ENCODE data around the gene LRRC59.
"Not testable (repeated sequence)": the region's sequence is repeated elsewhere in the genome, so short reads cannot be mapped to it uniquely, and the experiment has no call there.

Gene LRRC59

DNA sequence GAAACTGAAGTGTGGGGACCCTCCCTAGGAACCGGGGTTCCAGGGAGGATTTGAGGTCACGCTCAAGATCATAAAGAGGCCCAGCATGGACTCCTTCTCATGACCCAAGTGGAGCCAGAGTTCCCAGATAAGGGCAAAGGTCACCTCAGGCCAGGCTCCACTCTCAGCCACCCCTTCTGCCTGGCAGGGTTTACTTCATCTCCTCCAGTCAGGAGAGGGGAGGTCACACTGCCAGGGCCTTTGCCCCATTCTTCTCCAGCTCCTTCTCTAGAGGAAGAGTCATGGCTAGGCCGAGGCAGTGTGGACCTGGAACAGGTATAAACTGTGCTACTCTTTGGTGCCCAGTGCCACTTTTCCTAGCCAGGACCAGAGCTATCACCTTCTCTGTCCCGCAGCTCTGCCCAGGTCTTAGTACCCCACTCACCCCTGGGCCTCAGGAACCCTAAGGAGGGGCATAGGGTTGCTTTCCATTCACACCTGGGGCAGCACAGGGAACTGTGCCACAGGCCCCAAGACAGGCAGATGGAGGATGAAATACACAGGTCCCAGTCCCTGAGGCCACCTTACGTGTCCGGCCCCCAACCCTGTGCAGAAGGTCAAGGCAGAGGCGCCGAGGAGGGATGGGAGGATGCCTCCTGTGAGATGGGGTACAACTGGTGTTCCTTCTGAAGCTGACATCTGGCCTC, 27.8 kb upstream of the LRRC59 start:
- DNase-seq (ENCODE audit: low read depth, low spot score): no peak

DNA sequence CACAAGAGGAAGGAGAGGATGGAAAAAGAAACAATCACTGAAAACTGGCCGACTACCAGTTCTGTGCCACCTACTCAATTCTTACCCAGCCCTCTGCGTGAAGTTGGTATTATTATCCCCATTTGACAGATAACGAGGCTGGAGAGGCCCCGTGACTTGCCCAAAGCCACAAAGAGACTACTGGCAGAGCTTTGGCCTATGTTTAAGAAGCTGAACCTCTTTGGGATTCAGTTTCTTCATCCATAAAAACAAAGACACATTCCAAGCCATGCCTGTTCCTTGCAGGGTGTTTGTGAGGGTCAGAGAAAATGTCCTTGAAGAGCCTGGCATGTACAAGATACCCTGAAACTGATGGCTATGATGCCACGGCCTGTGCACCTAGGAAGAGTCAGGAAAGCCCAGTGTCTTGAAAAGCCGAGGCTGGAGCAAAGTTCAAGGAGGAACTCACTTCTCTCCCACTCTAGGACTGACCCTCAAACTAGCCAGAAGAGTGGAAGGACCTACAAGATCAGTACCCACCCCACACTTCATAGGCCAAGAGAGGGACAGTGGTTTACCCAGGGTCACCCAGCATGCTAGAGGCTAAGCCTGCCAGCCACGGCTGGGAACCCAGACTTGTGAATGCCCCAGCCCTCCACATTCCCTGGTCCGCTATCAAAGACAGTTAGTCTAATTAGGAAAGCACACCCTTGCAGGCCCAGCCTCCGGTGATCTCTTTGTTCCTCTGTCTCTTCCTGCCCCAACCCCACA, 27.1 kb upstream of the LRRC59 start:
- no peak for DNase-seq (ENCODE audit: low read depth, low spot score)

DNA sequence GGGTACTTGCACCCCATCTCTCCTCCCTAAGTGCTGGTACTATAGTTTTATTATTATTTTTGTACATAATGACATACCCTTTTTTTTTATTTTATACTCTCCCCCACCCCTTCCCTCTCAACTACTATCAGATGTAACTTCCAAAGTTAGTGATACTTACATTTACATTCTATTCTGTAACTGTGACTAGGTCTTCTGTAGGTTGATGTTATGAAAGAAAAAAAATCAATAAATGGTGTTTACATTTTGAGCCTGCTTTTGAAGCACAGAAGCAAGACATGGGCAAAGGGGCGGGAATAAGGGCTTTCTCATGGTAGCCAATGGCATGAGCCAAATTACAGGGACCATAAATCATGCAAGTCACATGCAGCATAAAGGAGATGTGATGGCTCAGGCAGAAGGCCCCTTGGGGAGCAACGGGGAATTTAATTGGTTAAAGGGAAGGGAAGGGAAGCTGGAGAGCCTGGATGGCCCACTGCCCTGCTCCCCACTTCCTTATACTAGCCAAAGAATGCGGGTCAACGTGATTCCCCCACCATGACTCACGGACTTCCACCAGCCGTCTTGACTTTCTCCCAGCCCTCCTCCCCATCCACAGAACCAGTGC, 26.3 kb upstream of the LRRC59 start:
- no peak for DNase-seq (ENCODE audit: low read depth, low spot score)

DNA sequence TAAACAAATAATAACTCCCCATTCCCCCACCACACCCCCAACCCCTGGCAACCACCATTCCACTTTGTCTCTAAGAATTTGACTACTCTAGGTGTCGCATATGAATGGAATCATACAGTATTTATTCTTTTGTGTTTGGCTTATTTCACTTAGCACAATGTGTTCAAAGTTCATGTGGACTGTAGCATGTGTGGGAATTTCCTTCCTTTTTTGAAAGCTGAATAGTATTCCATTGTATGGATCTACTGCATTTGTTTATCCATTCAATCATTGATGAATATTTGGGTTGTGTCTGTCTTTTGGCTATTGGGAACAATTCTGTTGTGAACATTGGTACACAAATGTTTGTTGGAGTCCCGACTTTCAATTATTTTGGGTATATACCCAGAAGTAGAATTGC, 25.4 kb upstream of the LRRC59 start:
- DNase-seq (ENCODE audit: low read depth, low spot score): no peak

DNA sequence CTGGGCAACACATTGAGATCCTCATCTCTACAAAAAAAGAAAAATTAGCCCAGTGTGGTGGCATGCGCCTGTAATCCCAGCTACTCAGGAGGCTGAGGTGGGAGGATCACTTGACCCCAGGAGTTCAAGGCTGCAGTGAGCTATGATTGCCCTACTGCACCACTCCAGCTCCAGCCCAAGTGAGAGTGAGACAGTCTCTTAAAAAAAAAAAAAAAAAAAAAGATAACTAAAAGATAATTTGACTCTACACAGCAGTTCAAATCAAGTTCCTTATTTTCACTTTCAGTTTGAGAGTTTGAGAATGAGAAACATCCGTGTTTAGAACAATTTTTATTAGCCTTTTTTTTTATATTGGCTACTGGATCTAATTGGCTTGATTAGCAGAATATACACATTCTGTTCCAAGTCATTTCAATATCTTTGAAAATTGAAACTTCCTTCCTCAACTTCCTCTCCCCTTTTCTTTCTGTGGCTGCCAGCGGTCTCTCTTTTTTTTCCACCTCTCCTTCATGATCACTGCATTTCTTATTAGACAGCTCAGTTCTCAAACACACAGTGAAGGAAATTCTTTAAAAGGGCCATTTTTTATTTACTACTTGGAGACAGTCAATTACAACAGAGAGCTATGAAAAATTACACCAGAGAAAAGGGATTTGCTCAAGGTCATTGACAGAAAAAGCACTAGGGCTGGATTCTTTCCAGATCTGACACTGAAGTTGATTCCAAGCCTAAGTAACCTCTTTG, 24.2 kb upstream of the LRRC59 start:
- DNase-seq (ENCODE audit: low read depth, low spot score): no peak

DNA sequence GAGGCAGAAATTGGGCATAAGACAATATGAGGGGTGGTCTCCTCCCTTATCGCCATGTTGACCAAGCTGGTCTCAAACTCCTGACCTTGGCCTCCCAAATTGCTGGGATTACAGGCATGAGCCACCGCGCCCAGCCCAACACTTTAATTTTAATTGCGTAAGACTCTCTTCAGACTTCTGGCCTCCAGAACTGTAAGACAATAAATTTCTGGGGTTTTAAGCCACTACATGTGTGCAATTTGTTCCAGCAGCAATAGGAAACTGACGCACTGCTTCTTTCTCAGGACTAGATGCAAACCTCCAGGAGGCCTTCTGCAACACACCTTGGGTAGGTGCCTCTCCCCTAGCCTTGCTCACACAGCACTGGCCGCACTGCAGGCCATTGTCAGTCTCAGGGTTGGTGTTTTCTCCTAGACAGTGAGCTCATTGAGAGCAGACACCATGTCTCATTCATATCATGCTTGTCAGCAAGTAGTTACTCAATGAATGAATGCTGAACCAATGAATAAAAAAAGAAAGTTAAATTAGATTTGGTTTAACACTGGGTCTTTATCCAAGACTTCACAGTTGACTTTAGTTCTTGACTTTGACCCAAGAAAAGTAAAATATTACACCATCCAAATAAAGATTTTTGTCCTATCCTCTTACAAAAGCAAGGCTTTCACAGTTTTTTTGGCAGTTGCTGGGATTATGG, 23.2 kb upstream of the LRRC59 start:
- no peak for DNase-seq (ENCODE audit: low read depth, low spot score)

DNA sequence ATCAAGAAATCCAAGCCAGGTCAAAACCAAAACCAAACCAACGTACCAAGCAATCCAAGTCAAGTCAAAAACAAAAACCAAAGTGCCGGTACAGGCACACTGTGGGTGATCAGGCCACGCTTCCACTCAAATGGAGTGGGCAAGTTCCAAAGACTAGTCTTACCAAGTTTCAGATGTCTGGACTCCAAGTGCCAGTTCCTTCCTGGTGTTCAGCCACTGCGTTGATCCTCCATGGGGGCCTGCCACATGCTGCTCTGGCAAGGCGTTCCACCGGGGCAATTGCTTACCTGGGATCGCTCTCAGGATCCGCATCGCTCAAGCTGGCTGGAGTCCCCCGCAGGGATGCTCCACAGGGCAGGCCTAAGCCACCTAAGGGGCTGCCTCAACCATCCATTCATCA, 22.3 kb upstream of the LRRC59 start:
- DNase-seq (ENCODE audit: low read depth, low spot score): not testable (repeated sequence)

DNA sequence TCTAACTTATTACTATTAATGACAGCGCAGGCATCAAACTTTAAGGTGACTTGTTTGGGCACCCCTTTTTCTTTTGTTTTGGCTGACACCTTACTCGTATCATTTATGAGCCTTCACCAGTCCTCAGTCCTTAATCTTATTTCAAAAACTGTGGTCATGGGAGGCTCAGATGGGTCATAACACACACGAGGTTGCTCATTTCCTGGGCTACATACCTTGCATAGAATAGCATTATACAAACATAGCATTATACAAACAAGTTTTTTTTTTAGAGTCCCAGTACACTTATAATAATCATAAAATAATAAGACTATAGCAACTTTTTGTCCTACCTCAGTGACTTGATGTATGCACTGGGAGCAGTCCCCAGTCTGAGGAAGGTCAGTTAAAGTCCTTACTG, 17.5 kb upstream of the LRRC59 start:
- no peak for DNase-seq (ENCODE audit: low read depth, low spot score)

DNA sequence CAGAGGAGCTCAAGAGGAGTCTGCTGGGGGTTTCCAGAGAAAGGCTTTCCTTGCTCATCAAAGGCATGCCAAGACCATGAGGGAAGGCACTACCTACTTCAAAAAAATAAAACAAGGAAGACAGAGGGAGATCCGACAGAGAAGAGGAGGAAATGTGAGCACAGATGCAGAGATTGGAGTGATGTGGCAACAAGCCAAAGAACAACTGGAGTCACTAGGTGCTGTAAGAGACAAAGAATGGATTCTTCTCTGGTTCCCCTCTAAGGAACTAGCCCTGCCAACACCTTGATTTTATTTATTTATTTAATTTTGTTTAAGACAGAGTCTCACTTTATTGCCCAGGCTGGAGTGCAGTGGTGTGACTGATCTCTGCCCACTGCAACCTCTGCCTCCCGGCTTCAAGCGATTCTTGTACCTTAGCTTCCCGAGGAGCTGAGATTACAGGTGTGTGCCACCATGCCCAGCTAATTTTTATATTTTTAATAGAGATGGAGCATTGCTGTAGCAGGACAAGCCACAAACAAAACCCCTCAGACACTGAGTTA, 14.9 kb upstream of the LRRC59 start:
- no peak for DNase-seq (ENCODE audit: low read depth, low spot score)

DNA sequence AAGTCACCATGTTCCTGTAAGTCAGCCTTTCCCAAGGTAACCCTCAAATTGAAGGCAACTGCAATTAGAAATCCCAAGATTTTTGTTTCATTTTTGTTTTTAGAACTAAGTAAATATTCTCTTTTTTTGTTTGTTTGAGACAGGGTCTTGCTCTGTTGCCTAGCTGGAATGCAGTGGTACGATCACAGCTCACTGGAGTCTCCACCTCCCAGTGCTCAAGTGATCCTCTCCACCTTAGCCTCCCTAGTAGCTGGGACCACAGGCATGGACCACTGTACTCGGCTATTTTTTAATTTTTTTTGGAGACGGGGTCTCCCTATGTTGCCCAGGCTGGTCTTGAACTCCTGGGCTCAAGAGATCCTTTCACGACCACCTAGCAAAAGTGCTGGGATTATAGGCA, 10.6 kb upstream of the LRRC59 start:
- DNase-seq (ENCODE audit: low read depth, low spot score): no peak

DNA sequence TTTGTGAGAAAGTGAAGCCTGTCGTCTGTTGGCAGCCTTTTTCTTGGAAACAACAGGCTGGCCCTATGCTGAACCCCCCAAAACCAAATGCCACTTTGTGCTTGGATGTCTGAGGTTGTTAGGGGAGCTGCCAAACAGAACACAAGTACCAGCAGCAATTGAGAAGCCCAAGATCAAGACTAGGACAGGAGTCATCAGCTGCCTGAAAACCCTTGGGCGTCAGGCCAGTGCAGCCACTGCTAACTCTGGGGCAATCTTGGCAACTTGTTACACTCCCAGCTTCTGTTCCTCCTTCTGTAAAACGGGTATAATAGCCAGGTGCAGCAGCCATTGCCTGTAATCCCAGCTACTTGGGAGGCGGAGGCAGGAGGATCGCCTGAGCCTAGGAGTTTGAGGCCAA, 9.3 kb upstream of the LRRC59 start:
- no peak for DNase-seq (ENCODE audit: low read depth, low spot score)

DNA sequence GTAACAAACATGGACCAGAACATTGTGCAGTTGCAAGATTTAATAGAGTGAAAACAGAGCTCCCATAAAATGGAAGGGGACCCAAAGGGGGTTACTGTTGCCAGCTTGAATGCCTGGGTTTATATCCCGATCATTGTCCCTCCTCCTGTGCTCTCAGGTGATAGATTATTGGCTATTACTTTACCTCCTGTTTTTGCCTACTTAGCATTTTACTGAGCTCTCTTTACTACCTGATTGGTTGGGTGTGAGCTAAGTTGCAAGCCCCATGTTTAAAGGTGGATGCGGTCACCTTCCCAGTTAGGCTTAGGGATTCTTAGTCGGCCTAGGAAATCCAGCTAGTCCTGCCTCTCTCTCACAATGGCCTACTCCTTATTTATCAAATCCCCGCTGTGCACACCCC, 8.0 kb upstream of the LRRC59 start:
- not testable (repeated sequence) for DNase-seq (ENCODE audit: low read depth, low spot score)

DNA sequence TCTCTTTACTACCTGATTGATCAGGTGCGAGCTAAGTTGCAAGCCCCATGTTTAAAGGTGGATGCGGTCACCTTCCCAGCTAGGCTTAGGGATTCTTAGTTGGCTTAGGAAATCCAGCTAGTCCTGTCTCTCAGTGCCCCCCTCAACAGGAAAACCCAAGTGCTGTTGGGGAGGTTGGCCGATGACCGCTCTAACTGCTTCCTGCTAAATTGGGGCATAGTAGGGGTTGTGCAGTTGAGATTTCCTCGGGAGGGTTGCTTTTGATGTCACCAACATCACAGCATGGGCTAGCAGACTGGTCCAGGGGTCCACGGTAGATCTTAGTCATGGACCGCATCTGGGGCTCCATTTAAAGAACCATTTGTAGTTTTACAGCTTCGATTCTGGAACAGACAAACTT, 2.3 kb upstream of the LRRC59 start:
- not testable (repeated sequence) for DNase-seq (ENCODE audit: low read depth, low spot score)

DNA sequence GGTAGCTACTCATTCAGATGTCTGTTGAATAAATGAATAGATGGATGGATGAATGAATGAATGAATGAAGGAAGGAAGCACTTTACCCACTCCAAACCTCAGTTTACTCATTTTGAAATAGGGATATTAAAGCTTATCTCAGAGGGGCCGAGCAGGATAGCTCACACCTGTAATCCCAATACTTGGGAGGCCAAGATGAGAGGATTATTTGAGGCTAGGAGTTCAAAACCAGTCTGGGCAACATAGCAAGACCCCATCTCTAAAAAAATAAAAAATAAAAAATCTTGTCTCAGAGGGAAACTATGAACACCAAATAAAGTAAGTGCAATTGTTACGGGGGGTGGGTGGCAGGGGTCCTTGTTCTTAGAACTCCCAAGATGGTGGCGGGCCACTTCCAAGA, 1.3 kb upstream of the LRRC59 start:
- not testable (repeated sequence) for DNase-seq (ENCODE audit: low read depth, low spot score)

DNA sequence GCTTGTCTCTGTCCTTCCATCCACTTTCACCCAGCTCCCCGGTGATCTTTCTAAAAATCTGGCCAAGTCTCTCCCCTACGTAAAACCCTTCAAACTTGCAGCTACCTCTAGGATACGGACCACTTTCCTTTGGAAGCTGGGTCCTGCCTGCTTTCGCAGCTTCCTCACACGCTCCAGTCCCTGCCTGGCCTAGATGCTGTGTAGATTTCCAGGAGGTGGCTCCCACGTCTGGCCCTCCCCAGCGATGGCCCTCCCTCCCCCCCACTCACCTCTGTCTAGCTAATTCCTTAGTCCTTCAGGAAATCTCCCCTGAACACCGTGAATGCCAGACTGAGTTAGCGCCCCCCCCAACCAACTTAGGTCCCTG, 579 bp upstream of the LRRC59 start:
- no peak for DNase-seq (ENCODE audit: low read depth, low spot score)

DNA sequence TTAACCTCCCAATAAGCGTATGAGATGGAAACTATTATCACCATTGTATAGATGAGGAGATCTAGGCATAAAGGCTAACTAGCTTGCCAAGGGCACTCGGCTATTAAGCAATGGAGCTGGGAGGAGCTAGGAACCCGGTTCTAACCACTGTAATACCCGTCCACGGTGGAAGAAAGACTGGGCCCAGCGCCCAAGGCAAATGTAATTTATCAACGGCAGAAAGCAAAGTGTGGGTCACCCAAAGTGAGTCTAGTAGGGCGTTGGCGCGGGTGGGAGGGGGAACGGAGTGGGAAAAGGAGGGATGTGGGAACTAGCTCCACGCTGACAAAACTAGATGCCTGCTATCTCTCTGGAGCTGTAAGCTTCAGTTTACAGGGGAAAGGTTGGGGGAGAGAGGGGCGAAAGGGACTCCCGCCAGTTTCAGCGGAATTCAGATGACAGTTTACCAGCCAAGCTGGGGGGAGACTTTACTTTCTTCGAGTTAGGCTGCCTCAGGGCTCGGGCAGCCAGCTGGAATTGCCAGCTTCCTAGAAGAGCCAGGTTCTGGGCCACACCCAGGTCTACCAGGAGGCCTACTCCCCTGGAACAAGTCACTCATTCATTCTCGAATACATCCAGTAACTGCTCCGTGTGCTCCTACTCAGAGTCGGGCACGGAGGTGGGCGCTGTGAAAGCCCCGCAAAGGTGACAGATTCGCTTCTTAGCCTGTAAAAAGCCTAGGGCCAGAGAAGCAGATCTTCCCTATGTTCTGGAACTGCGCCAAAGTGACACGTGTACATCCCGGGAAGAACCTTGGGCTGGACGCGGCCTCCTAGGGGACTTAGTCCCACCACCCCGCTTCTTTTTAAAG, 837 bp downstream of the LRRC59 start:
- no peak for DNase-seq (ENCODE audit: low read depth, low spot score)

DNA sequence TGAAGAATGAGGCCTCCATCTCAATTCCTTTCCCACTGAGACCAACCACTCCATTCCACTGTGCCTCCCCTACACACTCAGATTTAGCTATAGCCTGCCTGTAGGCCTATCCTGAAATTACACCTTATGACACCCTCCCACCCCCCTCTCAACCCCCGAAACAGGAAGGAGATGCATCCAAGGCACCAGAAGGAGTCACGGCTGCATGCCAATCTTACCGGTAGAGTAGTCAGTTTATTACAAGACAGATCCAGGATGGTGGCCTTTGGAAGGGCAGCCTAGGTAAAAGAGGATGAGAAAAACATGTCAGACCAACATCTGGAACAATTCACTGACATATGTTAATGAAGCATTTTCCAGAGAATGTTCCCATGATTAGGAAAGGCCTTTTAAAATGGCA, 2.6 kb downstream of the LRRC59 start:
- no peak for DNase-seq (ENCODE audit: low read depth, low spot score)

DNA sequence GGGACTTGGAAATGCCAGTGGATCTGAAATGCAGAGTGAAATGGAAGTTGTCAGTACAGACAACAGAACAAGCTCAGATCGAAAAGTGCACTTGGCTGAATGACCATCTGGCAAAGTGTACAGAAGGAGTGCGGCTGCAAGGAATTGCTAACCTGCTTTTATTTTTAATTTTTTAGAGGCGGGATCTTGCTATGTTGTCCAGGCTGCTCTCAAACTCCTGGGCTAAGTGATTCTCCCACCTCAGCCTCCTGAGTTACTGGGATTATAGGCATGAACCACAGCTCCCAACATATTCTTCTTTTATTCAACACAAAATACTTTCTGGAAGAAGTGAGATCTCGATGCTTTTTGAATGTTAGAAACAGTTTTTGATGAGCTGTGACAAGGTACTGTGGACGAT, 3.6 kb downstream of the LRRC59 start:
- DNase-seq (ENCODE audit: low read depth, low spot score): no peak

DNA sequence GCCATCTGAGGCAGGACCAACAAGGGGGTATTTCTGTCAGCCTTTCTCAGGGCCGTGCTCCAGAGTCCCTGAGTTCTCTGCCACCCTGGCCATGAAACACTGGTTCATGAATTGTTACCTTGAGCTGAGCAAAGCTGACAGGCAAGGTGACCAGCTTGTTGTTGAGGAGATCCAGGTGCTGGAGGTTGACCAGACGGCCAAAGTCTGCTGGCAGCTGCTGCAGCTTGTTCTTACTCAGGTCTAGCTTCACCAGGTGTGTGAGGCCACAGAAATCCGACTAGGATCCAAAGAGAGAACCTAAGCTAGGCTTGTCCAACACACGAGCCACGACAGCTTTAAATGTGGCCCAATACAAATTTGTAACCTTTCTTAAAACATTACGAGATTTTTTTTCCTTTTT, 4.7 kb downstream of the LRRC59 start:
- no peak for DNase-seq (ENCODE audit: low read depth, low spot score)

DNA sequence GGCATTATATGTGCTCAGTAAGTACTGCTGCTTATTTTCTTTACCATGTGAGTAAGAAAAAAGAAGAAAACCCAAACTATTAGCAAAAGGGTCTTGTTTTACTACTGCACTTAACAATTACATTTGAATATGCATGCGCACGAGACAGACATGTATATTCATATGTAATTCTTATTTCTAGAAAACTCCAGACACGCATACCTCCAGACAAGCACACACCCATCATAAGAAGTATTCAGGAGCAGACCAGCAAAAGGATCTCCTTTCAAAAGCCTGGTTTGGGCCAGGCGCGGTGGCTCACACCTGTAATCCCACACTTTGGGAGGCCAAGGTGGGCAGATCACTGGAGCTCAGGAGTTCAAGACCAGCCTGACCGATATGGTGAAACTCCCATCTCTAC, 7.8 kb downstream of the LRRC59 start:
- DNase-seq (ENCODE audit: low read depth, low spot score): no peak

DNA sequence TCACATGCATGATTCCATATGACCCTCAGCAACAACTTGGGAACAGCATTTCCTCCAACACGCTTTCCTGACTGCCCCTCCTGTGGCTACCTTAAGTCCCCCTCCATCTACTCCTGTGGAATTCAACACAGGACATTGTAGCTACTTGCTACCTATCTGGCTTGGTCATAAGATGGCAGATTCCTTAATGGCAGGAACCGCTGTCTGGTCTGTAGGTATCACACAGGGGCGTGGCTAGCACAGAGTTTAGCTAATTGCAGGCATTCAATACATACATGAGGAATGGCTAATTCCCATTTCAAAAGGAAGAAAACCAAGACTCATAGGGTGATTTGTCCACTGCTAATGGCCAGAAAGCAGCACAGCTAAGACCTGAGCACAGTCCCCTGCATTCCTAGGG, 8.6 kb downstream of the LRRC59 start:
- DNase-seq (ENCODE audit: low read depth, low spot score): no peak

All from brain pericyte (primary cell).